GM18505 (cell line): Measurements from ENCODE around the gene TACR3.
"Not testable (repeated sequence)": the region's sequence is repeated elsewhere in the genome, so short reads cannot be mapped to it uniquely, and the experiment has no call there.

ENCODE experiments used
- ATAC-seq: cut with Tn5 transposase; IDR thresholded peaks from one replicate; pipeline ENCODE4 v1.9.1; 2021; ENCODE audit not compliant: unreplicated experiment
- POLR2A ChIP-seq: IDR thresholded peaks from 4 replicates; pipeline ENCODE4 v1.6.1; 2011; ENCODE audit warnings: borderline replicate concordance; ENCODE audit not compliant: insufficient read depth, insufficient read length; ENCODE audit errors: extremely low read depth

The TACR3 gene, protein sequence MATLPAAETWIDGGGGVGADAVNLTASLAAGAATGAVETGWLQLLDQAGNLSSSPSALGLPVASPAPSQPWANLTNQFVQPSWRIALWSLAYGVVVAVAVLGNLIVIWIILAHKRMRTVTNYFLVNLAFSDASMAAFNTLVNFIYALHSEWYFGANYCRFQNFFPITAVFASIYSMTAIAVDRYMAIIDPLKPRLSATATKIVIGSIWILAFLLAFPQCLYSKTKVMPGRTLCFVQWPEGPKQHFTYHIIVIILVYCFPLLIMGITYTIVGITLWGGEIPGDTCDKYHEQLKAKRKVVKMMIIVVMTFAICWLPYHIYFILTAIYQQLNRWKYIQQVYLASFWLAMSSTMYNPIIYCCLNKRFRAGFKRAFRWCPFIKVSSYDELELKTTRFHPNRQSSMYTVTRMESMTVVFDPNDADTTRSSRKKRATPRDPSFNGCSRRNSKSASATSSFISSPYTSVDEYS

GRCh38 chr4:103719830-103720207, at the start of gene TACR3:
Gene TACR3, minus strand, starts transcription at chr4:103719985. Its CDS starts 310 bp downstream, at chr4:103719675.
- no peak for ATAC-seq
- TF ChIP-seq POLR2A: no peak

- no peak for TF ChIP-seq POLR2A
- ATAC-seq: no peak
These were observed 37.8 kb upstream of the TACR3 start for GRCh38 chr4:103757631-103758030.

DNA sequence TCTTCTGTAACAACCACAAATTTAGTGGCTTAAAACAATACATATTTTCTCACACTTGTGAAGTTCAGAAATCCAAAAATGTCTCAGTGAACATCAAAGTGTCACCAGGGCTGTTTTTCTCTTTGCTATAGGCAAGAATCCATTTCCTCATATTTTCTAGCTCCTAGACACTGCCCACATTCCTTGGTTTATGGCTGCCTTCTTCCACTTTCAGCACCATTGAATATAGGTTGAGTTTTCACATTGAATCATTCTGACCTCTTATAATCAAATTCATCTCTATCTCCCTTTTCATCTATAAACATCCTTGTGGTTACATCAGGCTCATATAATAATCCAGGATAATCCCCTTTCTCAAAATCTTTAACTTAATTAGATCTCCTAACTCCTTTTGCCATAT, 37.0 kb upstream of the TACR3 start:
- no peak for ATAC-seq
- no peak for TF ChIP-seq POLR2A

- no peak for TF ChIP-seq POLR2A
These were observed 35.1 kb upstream of the TACR3 start for GRCh38 chr4:103754844-103755243.

DNA sequence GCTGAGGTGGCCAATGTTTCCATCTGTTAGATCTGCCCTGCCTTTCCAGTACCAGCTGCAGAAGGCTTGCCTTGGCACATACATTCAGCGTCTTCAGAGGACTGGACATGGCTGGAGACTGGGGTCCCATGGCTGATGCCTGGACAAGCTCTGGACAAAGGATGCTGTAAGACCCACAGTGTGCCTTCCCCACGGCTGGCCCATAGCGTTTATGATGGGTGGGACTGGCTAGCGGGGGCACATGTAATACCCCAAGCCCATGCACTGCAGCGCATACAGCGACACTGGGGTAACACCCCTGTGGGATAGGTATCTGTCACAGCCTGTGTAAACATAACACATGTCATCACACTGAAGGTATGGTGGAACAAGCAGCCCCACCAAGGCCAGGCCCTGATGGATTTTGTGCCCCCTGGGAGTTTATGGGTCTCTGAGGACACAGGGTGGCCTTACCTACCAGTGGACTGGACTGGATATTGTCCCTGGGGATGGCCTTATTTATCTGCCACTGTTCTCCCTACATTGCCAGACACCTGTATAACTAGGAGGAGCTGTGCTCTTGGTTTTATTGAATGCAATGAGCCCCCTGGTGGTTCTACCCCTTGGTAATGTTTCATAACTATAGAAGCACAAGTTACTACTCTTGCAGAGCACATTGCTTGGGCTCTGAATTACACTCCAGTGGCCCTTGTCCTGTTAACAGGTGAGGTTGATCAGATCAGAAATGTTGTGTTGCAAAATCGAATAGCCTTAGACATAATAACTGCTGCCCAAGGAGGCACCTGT, 34.3 kb upstream of the TACR3 start:
- no peak for TF ChIP-seq POLR2A
- no peak for ATAC-seq

More at GRCh38 chr4:103754844-103755243, 35.1 kb upstream of the TACR3 start:
- no peak for ATAC-seq

DNA sequence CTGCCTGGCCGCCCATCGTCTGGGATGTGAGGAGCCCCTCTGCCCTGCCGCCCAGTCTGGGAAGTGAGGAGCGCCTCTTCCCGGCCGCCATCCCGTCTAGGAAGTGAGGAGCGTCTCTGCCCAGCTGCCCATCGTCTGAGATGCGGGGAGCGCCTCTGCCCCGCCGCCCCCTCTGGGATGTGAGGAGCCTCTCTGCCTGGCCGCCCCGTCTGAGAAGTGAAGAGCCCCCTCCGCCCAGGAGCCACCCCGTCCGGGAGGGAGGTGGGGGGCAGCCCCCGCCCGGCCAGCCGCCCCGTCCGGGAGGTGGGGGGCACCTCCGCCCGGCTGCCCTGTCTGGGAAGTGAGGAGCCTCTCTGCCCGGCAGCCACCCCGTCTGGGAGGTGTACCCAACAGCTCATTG, 3.4 kb upstream of the TACR3 start:
- ATAC-seq: not testable (repeated sequence)

GRCh38 chr4:103721251-103721650, 1.5 kb upstream of the TACR3 start:
- no peak for ATAC-seq
- no peak for TF ChIP-seq POLR2A

DNA sequence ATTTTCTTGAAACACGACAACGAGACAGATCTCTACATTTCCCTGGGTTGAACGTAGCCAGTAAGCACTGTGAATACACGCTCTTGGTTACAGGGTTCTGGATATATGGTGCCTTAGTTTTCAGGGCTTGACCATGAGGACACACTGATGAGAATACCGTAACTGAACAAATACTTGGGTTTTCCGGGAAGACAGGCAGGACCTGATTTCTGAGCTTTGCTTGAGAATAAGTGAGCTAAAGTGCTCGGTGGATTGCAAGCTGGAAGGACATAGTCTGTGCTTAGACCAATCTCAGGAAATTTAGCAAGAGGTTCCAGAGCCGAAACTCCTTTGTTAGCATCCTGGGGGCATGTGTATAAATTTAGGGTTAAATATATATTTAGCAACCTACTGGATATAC, 876 bp upstream of the TACR3 start:
- TF ChIP-seq POLR2A: no peak
- ATAC-seq: no peak

- ATAC-seq: no peak
- TF ChIP-seq POLR2A: no peak
These were observed 518 bp downstream of the TACR3 start for GRCh38 chr4:103719105-103719829.

GRCh38 chr4:103692615-103693014, 27.2 kb downstream of the TACR3 start:
- no peak for ATAC-seq
- TF ChIP-seq POLR2A: no peak

GRCh38 chr4:103673983-103674382, 45.8 kb downstream of the TACR3 start:
- no peak for TF ChIP-seq POLR2A
- no peak for ATAC-seq

DNA sequence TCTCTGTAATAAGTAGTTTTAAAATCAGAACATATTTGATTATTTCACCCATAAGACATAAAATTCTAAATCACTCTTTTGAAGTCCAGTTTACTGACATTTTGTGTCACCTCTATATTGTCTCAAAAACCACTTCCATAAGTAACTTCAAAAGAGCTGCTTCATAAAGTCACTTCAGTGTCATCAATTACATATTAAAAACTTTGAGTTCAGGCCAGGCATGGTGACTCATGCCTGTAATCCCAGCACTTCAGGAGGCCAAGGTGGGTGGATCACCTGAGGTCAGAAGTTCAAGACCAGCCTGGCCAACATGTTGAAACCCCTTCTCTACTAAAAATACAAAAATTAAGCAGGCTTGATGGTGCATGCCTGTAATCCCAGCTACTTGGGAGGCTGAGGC, 53.0 kb downstream of the TACR3 start:
- ATAC-seq: not testable (repeated sequence)

DNA sequence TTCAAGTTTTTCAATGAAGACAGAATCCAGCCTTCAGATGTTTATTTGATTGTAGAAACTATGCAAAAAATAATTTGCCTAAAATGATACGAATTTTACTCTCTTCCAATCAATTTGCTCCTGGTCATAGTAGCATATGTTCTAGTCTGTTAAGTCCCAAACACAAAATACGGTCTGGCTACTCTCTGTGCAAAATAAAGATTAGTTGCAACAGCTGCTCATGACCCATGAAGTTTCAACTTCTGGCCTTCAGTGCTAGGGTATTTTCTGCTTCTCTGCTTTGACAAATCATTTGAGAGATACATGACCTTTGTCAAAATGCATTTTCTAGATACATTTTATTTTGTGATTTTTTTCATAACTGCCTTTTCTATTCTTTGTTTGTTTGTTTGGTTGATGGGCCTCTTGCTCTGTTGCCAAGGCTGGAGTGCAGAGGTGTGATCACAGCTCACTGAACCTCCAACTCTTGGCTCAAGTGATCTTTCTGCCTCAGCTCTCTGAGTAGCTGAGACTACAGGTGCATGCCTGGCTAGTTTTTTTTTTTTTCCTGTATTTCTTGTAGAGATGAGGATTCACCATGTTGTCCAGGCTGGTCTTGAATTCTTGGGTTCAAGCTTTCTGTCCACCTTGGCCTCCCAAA, 55.2 kb downstream of the TACR3 start:
- no peak for TF ChIP-seq POLR2A
- ATAC-seq: no peak
